GM19239 (cell line): ENCODE data around the gene LTBP1.

Source experiments
- DNase-seq: peaks from one replicate; pipeline ENCODE4 v3.0.0; 2011; ENCODE audit warnings: low spot score; ENCODE audit not compliant: insufficient read length
- FAIRE-seq: peaks from 2 replicates; lab custom pipeline; 2011; peaks lifted over from hg19 to GRCh38; lab: Jason Lieb, UNC

LTBP1 gene

GRCh38 chr2:33104052-33104623 lies 157.4 kb downstream of the LTBP1 start:
- no peak for FAIRE-seq
- no peak for DNase-seq

DNA sequence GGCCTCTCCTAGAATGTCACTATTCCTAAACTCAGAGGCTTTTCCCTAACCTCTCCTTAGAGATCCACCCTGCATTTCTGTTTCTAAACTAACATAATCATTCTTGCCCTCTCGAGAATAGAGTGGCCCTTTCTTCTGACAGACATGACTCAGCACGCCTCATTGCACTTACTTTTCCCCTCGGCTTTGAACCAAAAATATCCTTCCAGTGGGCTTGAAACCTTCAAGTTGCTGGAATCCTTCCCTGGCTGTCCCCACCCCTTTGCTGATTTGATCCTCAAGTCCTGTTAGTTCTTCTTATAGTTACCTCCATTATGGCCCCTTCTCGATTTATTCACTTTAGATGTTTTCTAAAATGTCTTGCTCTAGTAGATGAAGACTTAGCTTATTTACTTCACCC lies 158.0 kb downstream of the LTBP1 start:
- no peak for FAIRE-seq
- no peak for DNase-seq

- FAIRE-seq = no peak
- no peak for DNase-seq
Measured at GRCh38 chr2:33106115-33106514, 159.4 kb downstream of the LTBP1 start.

DNA sequence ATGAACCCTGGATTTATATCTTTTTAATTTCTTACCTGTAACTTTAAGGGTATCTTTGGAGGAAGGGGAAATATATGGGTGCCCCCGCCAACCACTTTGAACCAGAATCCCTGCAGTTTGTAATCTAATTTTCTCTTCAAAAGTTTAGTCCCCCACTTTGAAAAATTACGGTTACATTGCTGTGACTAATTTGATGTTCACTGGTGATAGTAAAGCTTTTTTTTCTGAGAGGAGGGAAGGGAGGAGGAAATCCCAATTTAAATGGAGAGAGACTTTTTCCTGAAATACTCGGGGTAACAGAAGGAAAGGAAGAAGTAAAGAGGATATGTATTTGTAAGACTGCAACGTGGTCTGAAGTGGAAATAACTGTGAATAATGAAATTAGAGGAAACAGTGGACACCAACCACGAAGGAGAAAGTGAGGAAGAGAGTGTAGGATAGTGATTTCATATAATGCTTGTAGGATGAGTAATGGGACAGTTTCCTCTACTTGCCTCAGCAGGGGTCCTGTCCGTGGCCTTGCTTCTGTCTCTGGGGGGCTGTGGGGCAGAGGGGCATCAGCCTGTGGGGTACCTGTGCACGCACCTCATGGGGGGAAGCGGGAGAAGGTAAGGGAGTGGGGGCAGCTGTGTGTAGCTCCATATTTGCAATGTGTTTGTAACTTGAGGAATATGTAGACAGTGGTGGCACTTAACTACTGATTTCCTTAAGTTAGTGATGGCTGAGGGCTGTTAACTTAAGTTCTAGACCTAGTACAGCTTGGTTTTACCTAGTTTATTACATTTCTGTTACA lies 161.1 kb downstream of the LTBP1 start:
- FAIRE-seq (no peak), DNase-seq (no peak)

DNA sequence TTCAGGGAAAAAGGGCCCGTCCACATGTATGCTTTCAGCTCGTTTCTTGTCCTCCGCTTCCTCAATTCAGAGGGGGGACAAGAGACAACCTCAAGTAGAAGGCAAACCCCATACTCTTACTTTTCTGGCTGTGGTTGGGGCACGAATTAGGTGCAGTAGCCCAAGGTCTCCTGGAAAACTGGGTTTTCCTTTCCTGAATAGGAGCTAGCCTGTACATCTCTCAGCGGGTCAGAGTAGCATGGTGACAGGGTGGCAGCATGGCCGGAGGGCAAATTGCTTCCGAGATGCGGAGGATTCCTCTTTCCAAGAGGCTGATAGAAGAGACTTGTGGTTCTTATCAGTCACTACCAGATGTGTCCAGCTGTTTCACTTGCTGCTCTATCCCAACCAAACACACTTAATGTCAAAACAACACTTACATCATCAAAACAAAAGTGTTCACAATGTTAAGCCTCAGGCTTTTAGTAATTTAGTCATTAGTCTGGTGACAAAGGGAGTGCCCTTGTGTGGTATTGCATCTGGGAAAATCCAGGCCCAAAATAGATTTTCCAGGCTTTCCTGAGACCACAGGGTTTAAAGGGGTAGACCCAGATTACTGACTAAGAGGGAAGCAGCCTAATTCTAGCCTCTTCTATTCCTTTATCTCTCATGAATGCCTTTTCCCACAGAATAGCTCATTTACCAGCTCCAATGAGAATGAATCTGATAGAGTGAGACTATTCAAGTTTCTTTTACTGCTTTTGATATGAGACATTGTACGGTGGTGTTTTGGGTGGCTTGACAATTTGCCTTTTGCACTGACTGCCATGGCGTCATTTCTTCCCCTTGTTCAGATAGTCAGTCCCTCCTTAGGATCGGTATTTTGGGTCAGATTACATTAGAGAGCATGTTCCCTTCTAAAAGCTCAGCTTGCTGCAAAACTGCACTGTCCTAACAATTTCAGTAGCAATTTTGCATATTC lies 162.0 kb downstream of the LTBP1 start:
- DNase-seq (no peak), FAIRE-seq (no peak)

DNA sequence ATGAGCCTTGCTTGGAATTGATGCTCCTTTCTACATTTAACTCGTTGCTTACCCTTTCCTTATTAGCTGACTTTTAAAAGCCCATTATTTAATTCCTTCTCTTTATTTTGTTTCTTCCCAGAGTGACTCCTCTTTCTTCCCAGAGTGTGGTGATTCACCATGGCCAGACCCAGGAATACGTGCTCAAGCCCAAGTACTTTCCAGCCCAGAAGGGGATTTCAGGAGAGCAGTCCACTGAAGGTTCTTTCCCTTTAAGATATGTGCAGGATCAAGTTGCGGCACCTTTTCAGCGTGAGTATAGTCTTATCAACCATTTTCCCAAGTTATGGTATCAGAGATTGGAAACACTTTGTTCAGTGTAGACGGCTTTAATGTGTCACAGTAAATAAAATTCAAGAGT lies 163.7 kb downstream of the LTBP1 start:
- DNase-seq (no peak), FAIRE-seq (no peak)

- FAIRE-seq = no peak
Measured at GRCh38 chr2:33111002-33111446, 164.3 kb downstream of the LTBP1 start.

DNA sequence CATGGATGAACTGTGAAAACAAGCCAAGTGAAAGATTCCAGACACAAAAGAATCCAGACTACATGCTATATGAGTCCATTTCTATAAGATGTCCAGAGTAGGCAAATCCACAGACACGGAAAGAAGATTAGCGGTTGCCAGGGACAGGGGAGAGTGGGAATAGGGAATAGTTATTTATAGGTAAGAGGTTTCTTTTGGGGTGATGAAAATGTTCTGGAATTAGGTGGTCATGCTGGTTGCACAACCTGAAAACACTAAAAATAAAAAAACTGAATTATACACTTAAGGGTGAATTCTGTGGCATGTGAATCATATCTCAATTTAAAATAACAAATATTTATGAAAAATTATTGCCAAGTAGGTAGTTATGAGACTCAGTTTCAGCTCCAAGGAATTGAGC lies 168.4 kb downstream of the LTBP1 start:
- DNase-seq = no peak
- no peak for FAIRE-seq

More at GRCh38 chr2:33111002-33111446, 164.3 kb downstream of the LTBP1 start:
- DNase-seq = no peak

GRCh38 chr2:33115728-33116127 lies 169.0 kb downstream of the LTBP1 start:
- no peak for FAIRE-seq
- no peak for DNase-seq

DNA sequence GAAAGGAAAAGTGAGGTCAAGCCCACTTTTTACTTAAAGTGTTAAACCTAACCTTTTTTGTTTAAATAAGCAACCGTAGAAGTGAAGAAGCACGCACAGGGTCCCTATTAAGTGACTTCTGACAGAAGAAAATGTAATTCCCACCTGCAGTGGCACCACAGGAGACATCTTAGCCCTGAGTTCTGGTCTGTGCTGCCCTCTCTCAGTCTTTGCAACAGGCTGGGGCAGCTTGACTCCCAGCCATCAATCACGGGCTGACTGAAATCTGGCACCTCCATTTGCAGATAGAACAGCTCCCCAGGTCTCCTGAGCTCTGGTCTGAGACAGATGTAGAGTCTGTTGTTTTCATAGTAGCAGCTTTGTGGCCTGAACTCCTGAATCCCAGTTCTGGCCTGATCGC lies 170.0 kb downstream of the LTBP1 start:
- FAIRE-seq (no peak), DNase-seq (no peak)

GRCh38 chr2:33118651-33119050 lies 171.9 kb downstream of the LTBP1 start:
- FAIRE-seq (no peak), DNase-seq (no peak)

GRCh38 chr2:33121416-33121815 lies 174.7 kb downstream of the LTBP1 start:
- DNase-seq = no peak
- no peak for FAIRE-seq

- FAIRE-seq = no peak
Measured at GRCh38 chr2:33121925-33122324, 175.2 kb downstream of the LTBP1 start.

GRCh38 chr2:33122726-33123125 lies 176.0 kb downstream of the LTBP1 start:
- no peak for FAIRE-seq

More at GRCh38 chr2:33121925-33122324, 175.2 kb downstream of the LTBP1 start:
- DNase-seq = no peak

DNA sequence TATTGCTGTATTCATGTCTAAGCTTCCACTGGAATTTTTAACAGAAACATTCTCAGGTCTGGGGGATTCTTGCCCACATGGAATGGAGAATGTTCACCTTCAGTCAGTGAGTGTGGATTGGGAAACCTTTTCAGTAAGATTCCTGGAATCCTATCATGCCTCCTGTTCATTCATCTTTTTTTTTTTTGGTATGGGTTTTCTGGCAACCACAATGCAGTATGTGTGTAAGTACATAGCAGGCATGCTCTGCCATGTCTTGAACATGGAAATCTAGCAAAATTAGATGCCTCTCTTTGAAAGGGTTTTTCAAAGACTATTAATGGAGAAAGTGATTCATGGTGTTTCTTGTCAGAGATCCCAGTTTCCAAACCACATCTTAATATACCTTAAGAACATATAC lies 176.5 kb downstream of the LTBP1 start:
- FAIRE-seq (no peak), DNase-seq (no peak)

More at GRCh38 chr2:33122726-33123125, 176.0 kb downstream of the LTBP1 start:
- no peak for DNase-seq

- FAIRE-seq (no peak), DNase-seq (no peak)
Measured at GRCh38 chr2:33126552-33126951, 179.8 kb downstream of the LTBP1 start.

GRCh38 chr2:33126958-33127357 lies 180.2 kb downstream of the LTBP1 start:
- DNase-seq (no peak), FAIRE-seq (no peak)

DNA sequence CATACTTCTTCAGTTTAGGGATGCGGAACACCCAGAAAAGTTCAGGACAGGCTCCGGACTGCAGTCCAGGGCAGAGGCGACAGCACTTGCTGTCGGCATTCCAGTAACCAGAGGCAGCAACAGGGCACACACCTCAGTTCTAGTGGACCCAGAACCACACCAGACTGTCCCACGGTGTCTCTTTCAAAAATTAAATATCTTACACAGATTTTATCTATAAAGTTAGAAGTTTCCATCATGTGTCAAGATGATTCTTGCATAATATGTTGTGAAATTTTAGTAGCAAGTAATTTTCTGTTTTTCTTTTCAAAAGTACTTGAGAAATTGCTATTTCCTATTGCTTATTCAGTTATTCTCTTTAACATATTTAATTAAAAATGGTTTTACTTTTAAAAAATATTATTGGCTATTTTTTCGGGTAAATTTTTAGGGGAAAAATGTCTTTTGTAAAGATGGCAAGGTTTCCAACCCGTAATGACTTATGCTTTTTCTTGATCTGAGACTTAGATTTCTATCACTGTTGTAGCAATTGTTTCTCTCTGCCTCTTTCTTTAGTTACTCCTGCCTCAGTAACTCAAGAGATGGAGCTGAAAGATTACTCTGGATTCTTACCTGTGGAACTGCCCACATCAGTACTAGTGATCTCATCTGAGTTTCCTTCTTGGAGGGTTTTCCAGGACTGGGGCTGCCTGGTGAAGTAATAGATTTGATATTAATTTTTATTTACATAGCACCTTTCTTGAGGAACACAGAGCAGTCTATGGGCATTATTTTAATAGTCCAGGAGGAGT lies 182.7 kb downstream of the LTBP1 start:
- DNase-seq (no peak), FAIRE-seq (no peak)

DNA sequence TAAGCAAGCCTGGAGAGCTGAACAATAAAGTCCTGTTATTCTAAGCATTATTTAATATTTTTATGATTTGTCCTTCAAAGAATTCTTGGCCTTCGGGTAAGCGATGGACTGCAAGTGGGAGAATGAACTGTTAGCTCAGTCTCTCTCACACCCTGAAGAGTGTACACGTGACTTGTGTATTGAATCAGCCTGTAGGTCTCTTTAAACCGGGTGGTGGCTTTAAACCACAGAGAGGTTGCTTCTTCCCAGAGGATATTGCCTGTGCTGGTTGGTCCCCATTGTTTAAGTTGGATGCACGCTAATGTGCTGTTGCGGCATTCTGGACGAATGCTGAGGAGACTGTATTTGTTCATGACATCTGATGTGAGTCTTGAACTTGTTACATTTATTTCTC lies 183.3 kb downstream of the LTBP1 start:
- FAIRE-seq = no peak

GRCh38 chr2:33130544-33130943 lies 183.8 kb downstream of the LTBP1 start:
- DNase-seq (no peak), FAIRE-seq (no peak)

More for the DNA sequence above, 183.3 kb downstream of the LTBP1 start:
- DNase-seq = no peak
